Kidney epithelial cell (primary cell): ENCODE data around the gene LMOD1. TPM values are rescaled to one million over a fixed set of nuclear protein-coding genes. Genes with fewer than 3 reads are reported as not detected.

Source experiments
- DNase-seq: peaks from one replicate; pipeline ENCODE4 v3.0.0-alpha.2; 2010; ENCODE audit warnings: low read depth
- H3K27me3 ChIP-seq: 2 replicates; pipeline ENCODE4 v1.6.0; 2011; ENCODE audit warnings: low read length; ENCODE audit not compliant: control insufficient read depth, insufficient read depth
- H3K36me3 ChIP-seq: 2 replicates; pipeline ENCODE4 v1.5.1; 2011; ENCODE audit warnings: low read length; ENCODE audit not compliant: control insufficient read depth, insufficient read depth
- H3K4me3 ChIP-seq: 2 replicates; pipeline ENCODE4 v1.5.1; 2011; ENCODE audit warnings: low read depth, mild to moderate bottlenecking, control low read depth, low read length
- CTCF ChIP-seq: IDR thresholded peaks from 2 replicates; pipeline ENCODE4 v1.5.1; 2011; ENCODE audit warnings: mild to moderate bottlenecking, moderate library complexity, low read length, control low read depth, inconsistent platforms; ENCODE audit not compliant: insufficient read depth, poor library complexity, severe bottlenecking
- total RNA-seq: library from RNA; depleted of rRNA; stranded (reverse); fragments of >200 nt; gene quantifications from 2 replicates; pipeline ENCODE4 v1.2.3, GENCODE V29; 2015

Gene LMOD1
- total RNA-seq, 1 donor from 2014 or later, result under 0.01 TPM

GRCh38 chr1:201917362-201918033 lies 28.9 kb downstream of the LMOD1 start:
- H3K27me3 ChIP-seq, result no peaks in the 10 kb centered on the region
- DNase-seq, result no peak
- no peak overlapping the region for H3K4me3 ChIP-seq
- no peak for TF ChIP-seq CTCF
- no peaks in the 10 kb centered on the region for H3K36me3 ChIP-seq

GRCh38 chr1:201916649-201917249 lies 29.6 kb downstream of the LMOD1 start:
- DNase-seq, result peak; percentile 71
- H3K27me3 ChIP-seq, result no peaks in the 10 kb centered on the region
- TF ChIP-seq CTCF, result no peak
- no peaks in the 10 kb centered on the region for H3K36me3 ChIP-seq
- no peak overlapping the region for H3K4me3 ChIP-seq

GRCh38 chr1:201914456-201915235 lies 31.7 kb downstream of the LMOD1 start:
- no peak for DNase-seq
- TF ChIP-seq CTCF, result no peak
- no peak overlapping the region for H3K4me3 ChIP-seq

GRCh38 chr1:201912832-201913231 lies 33.5 kb downstream of the LMOD1 start:
- no peaks in the 10 kb centered on the region for H3K36me3 ChIP-seq
- DNase-seq, result no peak
- no peak for TF ChIP-seq CTCF

More at GRCh38 chr1:201914456-201915235, 31.7 kb downstream of the LMOD1 start:
- H3K27me3 ChIP-seq, result peaks cover under 1% of the 10 kb centered on the region
- no peaks in the 10 kb centered on the region for H3K36me3 ChIP-seq

GRCh38 chr1:201911826-201912571 lies 34.3 kb downstream of the LMOD1 start:
- H3K27me3 ChIP-seq, result peaks cover 3% of the 10 kb centered on the region
- DNase-seq, result no peak
- TF ChIP-seq CTCF, result no peak

More at GRCh38 chr1:201912832-201913231, 33.5 kb downstream of the LMOD1 start:
- Histone ChIP-seq H3K4me3 (no peak overlapping the region), H3K27me3 (peaks cover 3% of the 10 kb centered on the region)

More at GRCh38 chr1:201911826-201912571, 34.3 kb downstream of the LMOD1 start:
- Histone ChIP-seq H3K4me3 (no peak overlapping the region), H3K36me3 (no peaks in the 10 kb centered on the region)
